ENCODE data around the gene RHOBTB3.

Gene RHOBTB3

DNA sequence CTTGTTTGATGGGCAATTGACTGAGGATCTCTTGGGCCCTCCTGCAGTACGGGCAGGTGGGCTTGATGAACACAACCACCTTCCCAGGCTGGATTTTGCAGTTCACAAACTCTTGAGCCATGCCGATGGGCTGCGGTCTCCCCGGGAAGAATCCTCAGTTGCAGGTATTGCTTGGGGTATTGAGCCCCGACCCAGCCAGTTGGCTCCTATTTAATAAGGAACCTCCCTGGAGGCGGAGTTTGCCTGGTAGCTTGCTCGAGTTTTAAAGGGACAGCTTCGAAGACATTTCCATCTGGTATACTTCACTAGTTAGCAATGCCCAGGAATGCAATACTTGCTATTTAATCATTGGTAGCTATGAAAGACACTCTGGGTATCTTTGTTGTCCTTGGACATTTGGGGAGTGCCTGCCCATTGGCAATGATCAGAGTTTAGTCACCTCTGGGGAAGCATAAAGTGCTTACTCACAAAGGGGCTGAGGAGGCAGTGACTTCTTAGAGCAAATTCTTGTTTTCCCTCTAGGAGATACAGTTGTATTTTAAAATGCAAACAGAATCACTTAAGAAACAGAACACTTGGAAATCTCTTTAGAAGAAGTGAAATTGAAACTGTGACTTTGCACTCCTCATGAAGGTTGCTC is 91.5 kb downstream of the RHOBTB3 start, which contains the start of gene GLRX:
Gene GLRX, minus strand, starts transcription at position 185 of the 640 bp plus-strand sequence. Its CDS starts 64 bp downstream, at position 121.
- TF ChIP-seq, protein P1, sequence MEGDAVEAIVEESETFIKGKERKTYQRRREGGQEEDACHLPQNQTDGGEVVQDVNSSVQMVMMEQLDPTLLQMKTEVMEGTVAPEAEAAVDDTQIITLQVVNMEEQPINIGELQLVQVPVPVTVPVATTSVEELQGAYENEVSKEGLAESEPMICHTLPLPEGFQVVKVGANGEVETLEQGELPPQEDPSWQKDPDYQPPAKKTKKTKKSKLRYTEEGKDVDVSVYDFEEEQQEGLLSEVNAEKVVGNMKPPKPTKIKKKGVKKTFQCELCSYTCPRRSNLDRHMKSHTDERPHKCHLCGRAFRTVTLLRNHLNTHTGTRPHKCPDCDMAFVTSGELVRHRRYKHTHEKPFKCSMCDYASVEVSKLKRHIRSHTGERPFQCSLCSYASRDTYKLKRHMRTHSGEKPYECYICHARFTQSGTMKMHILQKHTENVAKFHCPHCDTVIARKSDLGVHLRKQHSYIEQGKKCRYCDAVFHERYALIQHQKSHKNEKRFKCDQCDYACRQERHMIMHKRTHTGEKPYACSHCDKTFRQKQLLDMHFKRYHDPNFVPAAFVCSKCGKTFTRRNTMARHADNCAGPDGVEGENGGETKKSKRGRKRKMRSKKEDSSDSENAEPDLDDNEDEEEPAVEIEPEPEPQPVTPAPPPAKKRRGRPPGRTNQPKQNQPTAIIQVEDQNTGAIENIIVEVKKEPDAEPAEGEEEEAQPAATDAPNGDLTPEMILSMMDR (IDR thresholded peaks at IDR 0.05; ENCODE audit: low read length, missing control alignments), result no peak
- H3K4me3 ChIP-seq (replicated peaks; ENCODE audit: low read depth, low read length), result peak within 1 kb of the TSS; percentile 97
- DNase-seq (ENCODE audit: low read depth), result peak; percentile 90

DNA sequence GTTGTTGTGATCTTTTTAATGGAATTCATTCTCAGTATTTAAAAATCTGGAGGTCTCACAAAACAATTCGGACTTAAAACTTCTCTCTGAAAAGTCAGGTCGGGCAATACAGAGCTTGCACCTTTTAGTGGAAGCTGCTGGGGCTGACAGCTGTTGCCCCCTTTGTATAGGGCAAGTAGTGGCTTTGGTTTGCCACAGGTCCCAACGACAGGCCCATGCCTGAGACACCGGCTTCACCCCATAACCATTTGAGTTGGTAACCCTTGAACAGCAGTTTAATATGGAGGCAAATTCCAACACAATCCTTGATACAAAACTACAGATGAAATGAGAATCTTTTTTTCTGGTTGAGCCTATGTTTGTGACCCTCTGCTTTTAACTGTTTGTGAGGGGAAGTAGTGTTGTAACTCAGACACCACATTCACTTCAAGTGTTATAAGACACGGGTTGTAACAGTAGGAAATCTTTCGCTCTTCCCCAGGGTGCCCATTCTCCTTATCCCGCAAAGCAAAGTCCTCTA is 92.1 kb downstream of the RHOBTB3 start:
- no peak for DNase-seq (ENCODE audit: low read depth)
- peak overlapping the region; percentile 97 for H3K4me3 ChIP-seq (replicated peaks; ENCODE audit: low read depth, low read length)

DNA sequence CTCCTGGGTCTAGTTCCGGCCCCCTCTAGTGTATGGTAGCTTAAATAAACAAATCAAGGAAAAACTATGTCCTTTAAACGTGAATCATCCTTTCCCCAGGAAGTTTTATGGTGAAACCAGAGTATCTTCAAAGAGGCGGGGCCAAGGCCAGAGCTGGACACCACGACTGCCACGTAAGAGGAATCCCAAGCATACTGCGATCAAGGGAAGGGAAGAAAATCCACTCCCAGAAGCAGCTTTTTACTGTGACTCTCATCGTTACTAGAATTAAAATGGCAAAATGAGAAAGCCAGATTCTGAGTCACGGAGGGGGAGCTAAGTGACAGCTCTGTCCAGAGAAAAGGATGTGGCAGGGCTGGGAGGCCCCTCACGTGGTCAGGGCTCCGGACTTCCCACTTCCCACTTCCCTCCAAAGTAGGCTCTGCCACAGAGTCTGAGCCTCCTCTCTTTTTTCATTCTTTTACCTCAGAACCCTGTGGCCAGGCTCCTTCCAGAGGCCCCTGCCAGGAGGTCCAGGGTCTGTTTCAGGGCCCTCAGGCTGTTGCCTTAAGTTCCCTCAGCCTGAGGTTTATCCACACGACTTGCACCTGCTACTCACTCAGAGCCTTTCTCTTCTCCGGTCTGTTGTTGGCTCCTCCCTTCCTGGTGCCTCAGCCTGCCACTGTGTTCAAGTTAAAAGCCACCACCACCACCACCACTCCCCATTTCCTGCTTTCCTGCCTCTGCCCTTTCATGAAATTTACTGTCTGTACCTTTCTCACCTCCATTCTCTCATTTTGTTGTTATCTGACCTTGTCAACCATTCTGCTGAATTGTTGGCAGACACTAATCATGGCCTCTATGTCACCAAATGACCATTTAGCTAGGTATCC is 92.8 kb downstream of the RHOBTB3 start:
- H3K4me3 ChIP-seq (replicated peaks; ENCODE audit: low read depth, low read length), result peak overlapping the region; percentile 97
- TF ChIP-seq, protein P1 (IDR thresholded peaks at IDR 0.05; ENCODE audit: low read length, missing control alignments), result peak; percentile 22
- peak; percentile 96 for DNase-seq (ENCODE audit: low read depth)

More for the DNA sequence above, 92.1 kb downstream of the RHOBTB3 start:
- TF ChIP-seq, protein P1 (IDR thresholded peaks at IDR 0.05; ENCODE audit: low read length, missing control alignments), result no peak

DNA sequence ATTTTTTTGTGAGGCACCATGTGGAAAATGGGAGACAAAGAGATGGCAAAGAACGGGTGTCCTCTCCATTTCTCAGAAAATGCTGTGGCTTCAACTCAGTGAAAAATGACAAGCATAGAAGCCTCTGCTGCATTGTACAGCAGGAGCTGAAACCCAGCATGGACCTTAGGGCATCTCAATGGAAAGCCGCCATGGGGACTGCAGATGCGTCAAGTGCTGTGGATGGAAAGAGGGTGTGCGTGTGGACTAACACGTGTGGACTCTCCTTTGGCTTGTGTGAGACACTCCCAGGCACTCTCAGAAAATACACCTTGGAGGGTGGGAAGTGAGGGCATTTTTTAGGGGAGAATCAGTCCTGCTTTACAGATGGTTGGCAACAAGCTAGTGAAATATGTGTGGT is 93.6 kb downstream of the RHOBTB3 start:
- TF ChIP-seq, protein P1 (IDR thresholded peaks at IDR 0.05; ENCODE audit: low read length, missing control alignments), result no peak
- no peak overlapping the region for H3K4me3 ChIP-seq (replicated peaks; ENCODE audit: low read depth, low read length)
- DNase-seq (ENCODE audit: low read depth), result no peak

DNA sequence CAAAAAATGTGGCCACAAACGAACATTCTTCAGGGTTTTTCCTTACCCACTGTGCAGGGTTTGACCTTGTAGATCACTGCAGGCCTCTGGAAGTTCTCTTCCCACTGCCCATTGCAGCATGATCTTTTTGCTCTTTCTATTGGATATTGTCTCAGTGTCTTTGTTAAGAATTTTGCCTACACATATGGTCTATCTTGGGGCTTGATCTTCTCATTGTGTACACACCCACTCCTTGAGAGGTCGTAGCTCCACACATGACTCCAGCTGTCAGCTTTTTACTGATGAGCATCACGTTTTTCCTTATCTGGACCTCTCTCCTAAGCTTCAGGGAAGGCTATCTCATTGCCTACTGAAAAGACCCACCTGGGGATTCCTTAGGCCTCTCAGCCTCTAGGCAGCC is 94.4 kb downstream of the RHOBTB3 start:
- TF ChIP-seq, protein P1 (IDR thresholded peaks at IDR 0.05; ENCODE audit: low read length, missing control alignments), result no peak
- DNase-seq (ENCODE audit: low read depth), result no peak
- H3K4me3 ChIP-seq (replicated peaks; ENCODE audit: low read depth, low read length), result no peak overlapping the region

DNA sequence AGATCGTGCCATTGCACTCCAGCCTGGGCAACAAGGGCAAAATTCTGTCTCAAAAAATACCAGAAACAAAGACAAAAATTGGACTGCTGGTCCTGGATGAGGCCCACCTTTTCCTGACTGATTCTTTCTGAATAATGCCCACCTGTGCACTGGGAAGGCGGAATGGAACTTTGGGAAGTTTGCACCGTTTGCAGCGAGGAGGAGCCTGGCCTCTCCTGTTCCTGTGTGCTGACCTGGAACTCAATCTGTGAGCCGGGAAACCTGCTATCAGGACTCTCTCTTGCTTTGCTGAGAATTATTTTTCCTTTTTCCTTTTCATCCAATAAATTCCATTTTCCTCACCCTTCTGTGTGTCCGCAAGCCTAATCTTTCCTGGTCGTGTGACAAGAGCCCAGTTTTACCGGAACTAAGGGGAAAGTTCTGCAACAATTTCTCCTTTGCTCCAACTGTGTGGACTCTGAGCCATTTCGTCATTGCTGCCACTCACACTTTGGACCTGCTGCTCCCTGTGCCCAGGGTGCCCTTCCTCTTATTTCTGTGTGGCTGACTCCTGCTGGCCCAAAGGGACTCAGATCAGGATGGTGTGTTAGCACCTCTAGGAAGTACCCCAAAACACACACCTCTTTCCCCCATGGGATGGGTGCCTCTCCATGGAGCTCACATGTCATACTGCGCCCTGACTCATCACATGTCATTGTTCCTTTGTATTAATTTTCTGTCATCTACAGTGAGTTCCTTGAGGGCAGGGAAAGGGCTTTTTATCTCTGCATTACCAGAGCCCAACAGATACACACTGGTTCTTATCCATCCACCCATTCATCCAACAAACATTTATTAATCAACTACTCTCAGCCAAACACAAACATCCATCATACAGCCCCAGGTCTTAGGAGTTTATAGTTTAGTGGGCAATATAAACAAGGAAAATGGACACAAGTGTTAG is 96.1 kb downstream of the RHOBTB3 start:
- TF ChIP-seq, protein P1 (IDR thresholded peaks at IDR 0.05; ENCODE audit: low read length, missing control alignments), result no peak
- DNase-seq (ENCODE audit: low read depth), result no peak
- no peak overlapping the region for H3K4me3 ChIP-seq (replicated peaks; ENCODE audit: low read depth, low read length)
